SH-SY5Y (cell line): Measurements from ENCODE around the gene ADAMTS2.

ENCODE experiments used
- GATA2 ChIP-seq: IDR thresholded peaks from 2 replicates; pipeline ENCODE4 v1.6.1; 2011; ENCODE audit warnings: mild to moderate bottlenecking, low read depth, low read length
- GATA3 ChIP-seq: IDR thresholded peaks from 2 replicates; pipeline ENCODE4 v1.6.1; 2011; ENCODE audit warnings: low read depth, mild to moderate bottlenecking, low read length, moderate library complexity

- TF ChIP-seq GATA3 (no peak), GATA2 (no peak)
Observed at GRCh38 chr5:179226696-179227095, 118.6 kb downstream of the ADAMTS2 start.
